Head of caudate nucleus (tissue), 42 donors: ENCODE data around the gene MYO1D.
A peak's percentile ranks its signal among the peaks of the same experiment; 100 is the strongest.
"Not testable (repeated sequence)": the region's sequence is repeated elsewhere in the genome, so short reads cannot be mapped to it uniquely, and the experiment has no call there.

Experiments used
- DNase-seq, 42 donors: peaks; one replicate each; pipeline versions ENCODE4 v3.0.0 to v3.0.0-alpha.2; 2020 to 2021; ENCODE audit warnings: mixed read lengths in 7 of 42
- intact Hi-C: fragments of 100-400 bp; cut with DNase I; formaldehyde crosslinking; loops from one replicate; pipeline ENCODE4 v1.15.0; 2022

The MYO1D gene

DNA sequence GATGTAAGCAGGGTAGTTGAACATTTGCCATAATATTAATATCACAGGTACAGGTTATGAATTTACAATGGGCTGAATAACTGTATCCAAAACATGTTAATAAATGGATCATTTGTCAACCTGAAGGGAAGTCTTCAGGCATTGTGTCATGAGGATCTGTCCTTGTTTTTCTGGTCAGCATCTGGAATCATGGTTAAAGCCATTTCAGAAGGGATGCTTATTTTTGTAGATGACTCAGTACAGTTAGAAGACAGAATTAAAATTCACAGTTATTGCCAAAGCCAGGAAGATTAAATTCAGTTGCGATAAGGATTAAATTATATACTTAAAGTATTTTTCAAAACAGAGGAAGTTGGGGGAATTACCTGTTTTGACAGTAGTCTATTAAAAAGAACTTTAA lies 424.6 kb downstream of the MYO1D start:
- intact Hi-C loops, result no loop called here
- DNase-seq, result no peak

DNA sequence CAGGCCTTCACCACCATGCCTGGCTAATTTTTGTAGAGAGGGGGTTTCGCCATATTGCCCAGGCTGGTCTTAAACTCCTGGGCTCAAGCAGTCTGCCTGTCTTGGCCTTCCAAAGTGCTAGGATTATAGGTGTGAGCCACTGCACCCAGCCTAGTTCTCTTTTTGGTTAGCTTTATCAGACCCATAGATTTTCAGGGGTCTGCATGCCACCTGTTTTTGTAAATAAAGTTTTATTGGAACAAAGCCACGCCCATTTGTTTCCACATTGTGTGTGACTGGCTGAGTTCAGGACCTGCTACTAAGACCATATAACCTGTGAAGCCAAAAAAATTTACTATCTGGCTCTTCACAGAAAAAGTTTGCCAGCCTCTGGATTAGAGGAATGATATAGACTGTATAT lies 425.0 kb downstream of the MYO1D start:
- no peak for DNase-seq
- intact Hi-C loops, result no loop called here

DNA sequence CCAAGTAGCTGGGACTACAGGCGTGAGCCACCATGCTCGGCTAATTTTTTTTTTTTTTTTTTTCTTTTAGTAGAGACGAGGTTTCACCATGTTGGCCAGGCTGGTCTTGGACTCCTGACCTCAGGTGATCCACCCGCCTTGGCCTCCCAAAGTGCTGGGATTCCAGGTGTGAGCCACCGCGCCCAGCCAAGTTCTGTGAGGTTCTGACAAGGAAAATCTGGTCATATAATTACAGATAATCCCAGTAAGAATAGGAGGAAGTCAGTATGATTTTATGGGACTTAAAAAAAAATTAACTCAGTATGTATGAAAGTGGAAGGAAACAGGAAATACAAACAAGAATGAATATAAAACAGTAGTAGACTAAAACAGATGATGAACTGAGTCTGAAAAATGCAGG lies 426.5 kb downstream of the MYO1D start:
- intact Hi-C loops, result not testable (repeated sequence)

DNA sequence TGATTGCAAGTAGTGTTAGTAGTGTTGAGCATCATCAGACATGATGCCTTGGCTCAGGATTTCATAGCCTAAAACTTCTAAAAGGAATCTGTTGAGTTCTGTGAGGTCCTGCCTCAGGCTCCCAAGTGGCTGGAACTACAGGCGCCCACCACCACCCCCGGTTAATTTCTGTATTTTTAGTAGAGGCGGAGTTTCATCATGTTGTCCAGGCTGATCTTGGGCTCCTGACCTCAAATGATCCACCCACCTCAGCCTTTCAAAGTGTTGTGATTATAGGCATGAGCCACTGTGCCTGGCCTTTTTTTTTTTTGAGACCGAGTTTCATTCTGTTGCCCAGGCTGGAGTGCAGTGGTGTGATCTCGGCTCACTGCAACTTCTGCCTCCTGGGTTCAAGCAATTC lies 427.0 kb downstream of the MYO1D start:
- intact Hi-C loops, result loop anchor here (10.0 kb wide), 2 partner anchors 95 to 195 kb away; partner anchors contain the start of gene ZNF207
- no peak for DNase-seq

More for the DNA sequence above, 426.5 kb downstream of the MYO1D start:
- DNase-seq, result not testable (repeated sequence)

DNA sequence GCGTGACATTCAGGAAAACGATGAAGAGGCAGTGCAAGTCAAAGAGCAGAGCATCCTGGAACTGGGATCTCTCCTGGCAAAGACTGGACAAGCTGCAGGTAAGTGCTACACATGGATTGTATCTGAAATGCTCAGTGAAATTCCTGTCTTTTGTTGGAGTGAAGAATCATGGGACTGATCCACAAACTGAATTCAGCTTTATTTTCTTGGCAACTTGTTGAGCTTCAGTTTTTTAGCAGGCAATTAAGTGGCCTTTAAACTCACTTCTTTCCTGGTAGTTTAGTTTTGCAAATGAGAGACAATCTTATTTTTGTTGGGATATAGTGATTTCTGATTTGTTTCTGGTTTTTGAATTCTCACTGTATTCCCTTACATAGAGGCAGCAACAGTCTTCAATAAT lies 430.0 kb downstream of the MYO1D start:
- intact Hi-C loops, result loop anchor here (10.0 kb wide), 2 partner anchors 92 to 192 kb away; partner anchors contain the start of gene ZNF207
- DNase-seq, result no peak

DNA sequence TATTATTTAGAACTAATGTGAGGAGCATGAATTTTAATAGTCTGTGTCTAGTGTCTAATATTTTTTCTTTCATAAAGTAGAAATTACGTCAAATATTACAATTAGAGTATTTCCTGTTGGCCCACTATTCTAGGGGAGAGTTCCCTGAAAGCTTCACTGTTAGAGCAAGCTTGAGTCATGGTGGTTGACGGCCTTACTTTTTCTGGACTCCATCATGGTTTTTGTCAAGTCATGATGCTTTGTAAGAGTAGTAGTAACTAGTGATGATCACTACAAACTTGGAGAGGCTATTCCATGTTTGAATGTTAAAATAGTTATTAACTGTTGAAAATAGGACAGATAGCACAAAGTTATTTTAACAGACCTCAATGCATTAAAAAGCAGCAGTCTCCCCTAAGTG lies 431.0 kb downstream of the MYO1D start:
- intact Hi-C loops, result loop anchor here (10.0 kb wide), 2 partner anchors 91 to 191 kb away; partner anchors contain the start of gene ZNF207
- no peak for DNase-seq

DNA sequence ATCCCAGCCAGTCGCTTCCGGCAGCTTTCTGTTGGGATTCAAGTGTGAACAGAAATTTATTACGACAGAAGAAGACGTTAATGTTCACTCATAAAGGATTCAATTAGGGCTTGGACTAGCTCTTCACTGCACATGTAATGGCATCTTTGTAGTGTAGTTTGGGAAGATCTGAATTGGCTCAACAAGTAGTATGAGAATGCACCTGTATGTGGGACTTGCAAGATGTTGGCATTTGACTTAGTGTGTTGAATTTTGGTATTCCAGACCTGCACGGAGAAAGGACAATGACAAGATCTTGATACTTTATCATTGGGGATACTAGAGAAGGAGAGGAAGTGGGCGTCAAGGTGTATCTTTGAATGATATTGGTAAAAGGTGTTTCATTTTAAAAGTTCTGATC lies 431.4 kb downstream of the MYO1D start:
- intact Hi-C loops, result loop anchor here (10.0 kb wide), 2 partner anchors 91 to 191 kb away; partner anchors contain the start of gene ZNF207
- DNase-seq, result no peak

DNA sequence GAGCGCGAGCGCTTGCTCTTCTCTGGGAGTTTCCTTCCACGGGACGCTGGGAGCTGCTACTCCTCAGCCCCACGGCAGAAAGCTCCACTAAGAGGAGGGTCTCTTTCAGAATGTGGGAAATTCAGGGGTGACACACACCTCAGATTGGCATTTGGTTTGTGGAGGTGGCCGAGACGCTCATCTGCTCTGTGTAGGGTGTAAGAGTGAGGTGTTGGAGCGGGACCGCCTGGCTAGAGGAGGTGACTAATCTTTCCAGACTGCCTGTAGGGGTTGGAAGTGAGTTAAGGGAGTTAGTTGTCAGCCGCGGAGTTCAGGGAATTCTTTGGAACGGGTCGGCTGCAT lies 431.9 kb downstream of the MYO1D start:
- intact Hi-C loops, result loop anchor here (10.0 kb wide), 2 partner anchors 90 to 190 kb away; partner anchors contain the start of gene ZNF207
- DNase-seq, result peak in 29 of 42 donors; percentile 13 to 71 (median 43)

DNA sequence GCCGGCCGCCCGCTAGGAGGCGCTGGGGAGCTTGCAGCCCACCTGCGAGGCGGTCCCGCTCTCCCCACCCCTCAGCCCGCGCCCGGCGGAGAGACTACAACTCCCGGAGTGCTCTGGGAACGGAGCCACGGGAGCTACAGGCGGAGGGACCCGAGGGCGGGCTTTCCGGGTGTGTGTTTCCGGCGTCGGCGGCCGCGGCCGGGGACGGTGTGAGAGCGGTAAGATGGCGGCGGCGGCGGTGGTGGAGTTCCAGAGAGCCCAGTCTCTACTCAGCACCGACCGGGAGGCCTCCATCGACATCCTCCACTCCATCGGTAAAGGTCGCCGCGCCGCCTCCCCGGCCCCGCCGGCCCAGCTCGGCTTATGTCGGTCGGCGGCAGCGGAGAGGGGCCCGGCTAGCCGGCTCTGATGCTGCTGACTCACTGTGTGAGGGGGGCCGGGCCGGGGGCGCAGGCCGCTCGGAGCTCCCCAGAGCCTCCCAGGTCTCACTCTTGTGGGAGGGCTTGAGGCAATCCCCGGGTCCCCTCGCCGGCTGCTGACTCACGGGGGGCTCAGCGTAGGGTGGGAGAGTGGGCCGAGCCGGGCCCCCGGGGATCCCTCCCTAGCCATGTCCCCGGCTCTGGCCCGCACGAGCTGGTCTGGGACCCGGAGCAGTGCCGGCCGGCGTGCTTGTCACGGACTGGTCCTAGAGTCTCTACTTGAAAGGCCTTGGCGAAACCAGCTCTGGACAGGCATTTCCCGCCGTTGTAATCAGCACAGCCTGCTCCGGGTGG lies 432.4 kb downstream of the MYO1D start, which contains the start of gene PSMD11:
PSMD11 (plus strand) TSS at position 210 of the 773 bp plus-strand sequence; CDS start at position 224, 14 bp downstream.
- DNase-seq, result peak; percentile 93 to 99 (median 98)
- intact Hi-C loops, result loop anchor here (10.0 kb wide), 2 partner anchors 90 to 190 kb away; partner anchors contain the start of gene ZNF207

DNA sequence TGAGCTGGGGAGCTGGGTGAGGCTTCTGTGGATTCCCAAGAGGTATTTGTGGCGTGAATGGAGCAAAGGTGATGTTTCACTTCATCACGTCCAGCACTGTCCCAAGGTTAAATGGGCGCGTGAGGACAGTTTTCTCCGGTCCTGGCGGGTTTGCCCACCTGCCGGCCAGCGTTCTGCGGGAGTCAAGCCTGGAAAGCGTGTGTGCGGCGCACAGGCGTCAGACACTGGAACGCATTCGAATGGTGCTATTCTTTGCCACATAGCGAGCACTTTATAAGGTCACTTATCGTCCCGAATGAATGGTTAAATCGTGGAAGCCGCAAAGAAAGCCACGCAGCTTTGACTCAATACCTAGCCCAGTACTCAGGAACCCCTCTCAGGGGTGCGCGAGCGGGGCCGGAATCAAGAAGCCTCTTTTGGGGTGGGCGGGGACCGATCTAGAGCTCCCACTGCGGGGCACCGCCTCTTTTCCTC lies 433.1 kb downstream of the MYO1D start:
- intact Hi-C loops, result loop anchor here (10.0 kb wide), 2 partner anchors 89 to 189 kb away; partner anchors contain the start of gene ZNF207
- peak in 4 of 42 donors; percentile 3 to 15 (median 10) for DNase-seq
